Stimulated activated CD4-positive, alpha-beta T cell treated with anti-CD3 and anti-CD28 coated beads, Interleukin-15, amount 100 ng/mL, for 24 hours (primary cell): ENCODE results near the gene INPP5A.
"Not testable (repeated sequence)": the region's sequence is repeated elsewhere in the genome, so short reads cannot be mapped to it uniquely, and the experiment has no call there.

ENCODE experiments used
- DNase-seq: peaks from one replicate; pipeline ENCODE4 v3.0.0-alpha.2; 2020

INPP5A gene

GRCh38 chr10:132732518-132732917, 194.9 kb downstream of the INPP5A start:
- DNase-seq = no peak

DNA sequence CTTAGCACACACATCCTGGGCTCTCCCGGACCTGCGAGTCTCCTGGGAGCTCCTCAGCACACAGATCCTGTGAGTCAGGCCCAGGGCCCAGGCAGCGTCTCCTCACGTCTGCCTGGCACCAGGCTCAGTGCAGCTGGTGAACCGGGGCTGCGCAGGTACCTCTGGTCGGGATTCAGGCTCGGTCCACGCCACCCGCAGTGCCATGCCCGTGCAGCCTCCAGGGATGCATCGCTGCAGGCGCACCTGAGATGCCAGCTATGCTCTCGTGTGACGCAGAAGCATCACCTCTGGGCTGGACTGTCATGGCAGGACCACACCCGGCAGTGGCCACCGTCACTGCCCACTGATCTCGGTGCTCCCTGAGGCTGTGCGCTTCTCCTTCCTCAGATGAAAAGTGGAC, 196.3 kb downstream of the INPP5A start:
- DNase-seq = no peak

DNA sequence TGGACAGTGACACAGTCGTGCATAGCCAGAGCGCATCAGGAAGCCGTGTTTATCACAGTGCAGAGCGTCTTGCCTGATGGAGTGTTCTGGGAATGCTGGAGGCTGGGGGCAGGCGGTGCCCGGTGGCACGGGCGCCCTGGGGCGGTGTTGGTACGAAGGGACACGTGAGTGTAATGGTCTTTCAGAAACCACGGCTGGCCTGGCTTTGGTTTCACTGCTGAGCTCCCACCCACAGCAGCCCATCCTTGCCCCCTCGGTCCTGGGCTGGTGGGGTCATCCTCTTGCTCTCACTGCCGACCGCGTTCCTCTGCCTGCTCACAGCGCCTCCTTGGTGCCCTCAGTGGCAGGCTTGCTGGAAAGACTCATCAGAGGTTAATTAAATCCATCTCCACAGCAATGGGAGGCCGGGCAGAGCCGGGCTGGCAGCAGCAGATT, 197.8 kb downstream of the INPP5A start:
- DNase-seq = no peak

GRCh38 chr10:132735923-132736391, 198.4 kb downstream of the INPP5A start:
- DNase-seq = no peak

- no peak for DNase-seq
Observed at GRCh38 chr10:132737390-132738048, 199.9 kb downstream of the INPP5A start.

DNA sequence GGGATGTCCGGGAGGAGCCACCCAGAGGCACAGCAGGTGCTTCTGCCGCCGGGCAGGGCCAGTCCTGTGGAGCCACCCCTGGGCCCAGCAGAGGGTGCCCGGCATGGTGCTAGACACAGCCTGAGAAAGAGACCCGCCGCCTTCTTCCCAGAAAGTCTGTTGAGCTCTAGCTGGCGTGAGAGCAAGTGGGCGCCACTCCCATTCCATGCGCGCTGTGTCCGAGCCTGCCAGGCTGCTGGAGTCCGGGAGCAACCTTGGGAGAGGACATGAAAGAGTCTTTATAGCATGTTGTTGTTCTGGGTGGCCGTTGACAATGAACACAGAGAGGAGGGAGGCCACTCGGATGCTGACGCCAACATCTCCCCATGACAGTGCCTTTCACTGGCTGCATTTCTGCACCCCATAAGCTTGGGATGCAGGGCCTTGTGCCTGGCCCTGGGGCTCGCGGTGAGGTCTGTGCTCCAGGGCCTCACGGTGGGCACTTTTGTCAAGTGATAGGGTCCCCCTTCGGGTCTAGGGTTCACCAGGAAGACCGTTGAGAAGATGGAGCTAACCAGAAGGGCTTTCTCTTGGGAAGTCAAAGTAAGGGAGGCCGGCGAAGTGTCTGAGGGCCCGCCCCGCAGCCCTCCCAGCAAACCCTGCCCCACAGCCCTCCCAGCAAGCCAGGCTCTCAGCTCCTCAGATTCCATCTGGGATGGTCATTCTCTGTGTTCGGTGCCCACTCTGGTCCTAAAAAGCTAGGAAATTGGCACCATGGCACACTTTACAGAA, 201.1 kb downstream of the INPP5A start:
- DNase-seq = no peak

DNA sequence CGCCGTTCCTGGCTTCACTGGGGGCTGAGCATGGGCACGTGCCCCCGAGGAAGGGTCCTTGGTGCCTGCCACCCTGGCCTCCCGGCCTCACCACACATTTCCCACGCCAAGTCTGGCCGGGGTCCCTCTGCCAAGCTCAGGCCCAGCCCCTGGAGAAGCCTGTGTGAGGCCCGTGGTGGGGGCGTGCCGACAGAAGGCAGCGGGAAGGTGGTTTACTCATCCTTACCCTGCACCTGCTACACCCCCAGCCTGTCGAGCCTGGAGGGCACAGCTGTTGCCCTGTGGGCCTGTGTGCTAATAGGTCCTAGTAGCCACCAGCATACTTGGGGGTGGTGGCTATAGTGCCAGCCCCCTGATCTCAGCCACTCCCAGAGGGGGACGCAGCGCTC, 201.6 kb downstream of the INPP5A start:
- DNase-seq = no peak

DNA sequence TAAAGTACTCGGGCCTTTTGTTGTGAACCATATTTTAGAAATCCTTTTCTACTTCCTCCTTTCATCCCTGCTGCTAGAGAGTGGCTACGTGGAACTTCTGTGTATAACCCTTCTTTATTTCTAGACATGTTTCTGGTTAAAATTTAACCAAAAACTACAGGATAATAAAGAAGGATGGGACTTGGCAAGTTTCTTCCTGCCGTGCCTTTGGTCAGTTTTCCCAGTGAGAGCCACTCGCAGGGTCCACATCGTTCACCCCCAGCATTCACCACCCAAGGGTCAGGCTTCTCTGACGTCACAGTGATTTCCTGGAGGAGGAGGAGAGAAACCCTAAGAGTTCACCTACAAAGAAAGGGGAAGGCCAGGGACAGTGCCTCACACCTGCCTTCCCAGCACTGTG, 203.0 kb downstream of the INPP5A start:
- DNase-seq = no peak

- no peak for DNase-seq
Observed at GRCh38 chr10:132742167-132742836, 204.7 kb downstream of the INPP5A start.

DNA sequence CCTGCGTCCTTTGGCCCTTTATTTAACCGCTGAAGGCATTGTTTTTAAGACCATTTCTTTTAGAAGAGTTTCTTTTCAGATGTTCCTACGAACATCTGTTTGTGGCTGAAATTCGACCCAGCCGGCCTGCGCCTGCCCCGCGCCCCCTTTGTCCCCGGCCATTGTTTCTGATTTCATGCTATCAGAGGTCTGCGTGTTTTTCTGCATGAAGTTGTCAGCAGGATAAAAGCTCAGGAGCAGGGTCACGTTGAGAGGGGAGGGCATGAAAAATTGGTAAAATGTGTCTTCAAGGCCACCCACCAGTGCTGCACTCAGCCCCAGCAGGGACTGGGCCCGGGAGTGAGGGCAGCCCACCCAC, 205.2 kb downstream of the INPP5A start:
- DNase-seq = no peak

- not testable (repeated sequence) for DNase-seq
Observed at GRCh38 chr10:132743196-132743924, 205.8 kb downstream of the INPP5A start.

- no peak for DNase-seq
Observed at GRCh38 chr10:132743925-132744490, 206.4 kb downstream of the INPP5A start.

DNA sequence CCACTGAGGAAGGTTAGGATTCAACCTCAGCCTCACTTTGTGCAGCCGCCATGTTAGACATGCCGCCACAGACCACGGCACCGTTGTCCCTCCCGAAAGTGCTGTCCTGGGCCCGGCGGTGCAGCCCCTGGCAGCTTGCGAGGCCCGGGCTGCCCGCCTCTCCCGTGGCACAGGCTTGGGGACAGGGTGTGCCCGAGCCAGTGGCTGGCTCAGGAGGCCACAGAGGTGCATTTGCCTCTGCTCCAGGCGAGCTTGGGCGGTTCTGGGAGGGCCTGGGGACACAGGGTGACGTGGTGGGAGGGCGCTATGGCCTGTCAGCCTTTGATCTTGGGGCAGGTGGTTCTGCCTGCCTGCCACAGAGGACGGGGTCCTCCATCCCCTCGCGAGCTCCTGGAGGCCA, 207.3 kb downstream of the INPP5A start:
- DNase-seq = no peak

DNA sequence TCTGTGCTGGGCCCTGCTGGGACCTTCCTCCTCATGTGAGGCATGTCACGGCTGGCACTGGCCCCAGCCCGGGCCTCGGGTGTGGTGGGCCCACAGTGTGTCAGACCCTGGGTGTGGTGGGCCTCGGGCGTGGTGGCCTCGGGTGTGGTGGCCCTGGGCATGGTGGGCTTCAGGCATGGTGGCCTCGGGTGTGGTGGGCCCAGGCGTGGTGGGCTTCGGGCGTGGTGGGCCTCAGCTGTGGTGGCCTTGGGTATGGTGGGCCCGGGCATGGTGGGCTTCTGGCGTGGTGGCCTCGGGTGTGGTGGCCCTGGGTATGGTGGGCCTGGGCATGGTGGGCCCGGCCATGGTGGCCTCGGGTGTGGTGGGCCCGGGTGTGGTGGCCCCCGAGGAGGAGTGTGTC, 207.9 kb downstream of the INPP5A start:
- no peak for DNase-seq

DNA sequence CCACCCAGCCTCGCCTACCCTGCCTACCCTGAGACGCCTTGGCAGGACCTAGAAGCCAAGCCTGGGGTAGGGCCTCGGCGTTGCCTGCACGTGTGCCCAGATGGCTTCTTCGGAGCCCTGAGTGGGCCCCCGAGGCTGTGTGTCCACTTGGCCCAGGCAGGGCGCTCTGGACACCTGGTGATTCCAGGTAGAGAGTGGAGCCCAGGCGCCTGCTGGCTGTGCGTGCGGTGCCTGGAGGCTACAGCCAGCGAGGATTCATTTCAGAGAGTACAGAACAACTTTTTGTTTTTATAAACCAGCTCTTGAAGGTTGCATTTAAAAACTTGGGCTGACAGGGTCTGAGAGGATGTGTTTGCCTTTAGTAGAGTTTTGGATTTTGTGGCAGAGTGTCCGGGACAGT, 208.4 kb downstream of the INPP5A start:
- no peak for DNase-seq

- no peak for DNase-seq
Observed at GRCh38 chr10:132746386-132746785, 208.8 kb downstream of the INPP5A start.

- no peak for DNase-seq
Observed at GRCh38 chr10:132746801-132747625, 209.4 kb downstream of the INPP5A start.

DNA sequence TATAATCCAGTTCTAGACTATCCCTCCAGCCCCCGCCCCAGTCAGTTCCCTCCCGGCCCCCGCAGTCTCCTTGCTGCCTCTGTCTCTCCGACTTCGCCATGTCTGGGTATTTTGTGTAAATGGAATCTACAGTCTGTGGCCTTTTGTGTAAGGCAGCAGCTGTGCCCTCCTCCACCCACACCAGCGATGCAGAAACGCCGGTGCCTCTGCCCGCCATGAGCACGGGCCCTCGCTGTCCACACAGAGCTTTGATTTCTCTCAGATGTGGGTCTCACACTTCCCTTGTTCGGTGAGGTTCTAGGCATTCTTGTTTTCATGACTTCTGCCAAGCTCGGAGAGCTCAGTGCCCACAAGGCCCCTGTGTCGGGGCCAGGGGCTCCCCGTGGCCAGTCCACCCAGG, 210.5 kb downstream of the INPP5A start:
- DNase-seq = no peak

GRCh38 chr10:132748545-132749370, 211.2 kb downstream of the INPP5A start:
- no peak for DNase-seq

DNA sequence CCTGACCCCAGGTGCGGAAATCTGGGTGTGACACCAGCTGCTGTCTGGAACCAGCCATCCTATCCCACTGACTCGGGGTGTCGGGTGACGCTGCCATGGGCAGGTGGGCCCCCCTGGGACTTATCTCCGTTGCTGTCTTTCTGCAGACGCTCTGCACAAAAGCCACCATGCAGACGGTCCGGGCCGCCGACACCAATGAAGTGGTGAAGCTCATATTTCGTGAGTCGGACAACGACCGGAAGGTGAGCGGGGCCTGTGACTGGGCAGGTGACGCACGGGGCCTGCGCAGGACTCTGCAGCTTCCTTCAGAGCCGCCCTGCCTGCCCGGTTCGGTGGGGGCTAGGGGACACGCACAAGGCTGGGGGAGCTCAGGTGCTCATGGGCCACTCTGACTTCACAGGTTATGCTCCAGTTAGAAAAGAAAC, 211.8 kb downstream of the INPP5A start:
- no peak for DNase-seq

- no peak for DNase-seq
Observed at GRCh38 chr10:132750936-132751335, 213.3 kb downstream of the INPP5A start.
